Loucy (cell line): ENCODE data around the gene GNG10.

Source experiments
- EZH2phosphoT487 ChIP-seq: fragments of 200-600 bp; IDR thresholded peaks from 2 replicates; pipeline ENCODE4 v1.6.1; 2018; ENCODE audit warnings: antibody characterized with exemption, mild to moderate bottlenecking, moderate library complexity, borderline replicate concordance
- TF ChIP-seq, protein P1 (sequence below): fragments of 200-600 bp; sonication (generic); conservative IDR thresholded peaks from 2 replicates; pipeline ENCODE4 v1.5.1; 2014; ENCODE audit warnings: mild to moderate bottlenecking, antibody characterized with exemption, low read length

DNA sequence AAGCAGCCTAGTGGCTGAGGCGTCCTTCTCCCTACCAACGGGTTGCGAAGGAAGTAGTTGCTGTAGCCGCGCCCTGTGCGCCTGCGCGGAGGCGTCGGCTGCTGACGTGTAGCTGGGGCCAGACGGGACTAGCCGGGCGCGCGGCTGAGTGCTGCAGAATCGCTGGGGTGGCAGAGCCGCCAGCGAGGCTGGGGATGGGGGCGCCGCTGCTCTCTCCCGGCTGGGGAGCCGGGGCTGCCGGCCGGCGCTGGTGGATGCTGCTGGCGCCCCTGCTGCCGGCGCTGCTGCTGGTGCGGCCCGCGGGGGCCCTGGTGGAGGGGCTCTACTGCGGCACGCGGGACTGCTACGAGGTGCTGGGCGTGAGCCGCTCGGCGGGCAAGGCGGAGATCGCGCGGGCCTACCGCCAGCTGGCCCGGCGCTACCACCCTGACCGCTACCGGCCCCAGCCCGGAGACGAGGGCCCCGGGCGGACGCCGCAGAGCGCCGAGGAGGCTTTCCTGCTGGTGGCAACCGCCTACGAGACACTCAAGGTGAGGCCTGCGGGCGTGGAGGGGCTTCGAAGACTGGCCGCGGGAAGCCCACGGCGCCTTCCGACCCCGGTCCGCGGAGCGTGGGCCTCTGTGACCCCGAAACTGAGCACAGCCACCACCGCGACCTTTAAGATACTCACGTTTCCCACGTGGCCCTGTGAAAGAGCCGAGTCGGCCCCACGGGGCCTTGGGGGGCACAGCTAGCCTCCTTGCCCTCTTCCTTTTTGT, 30.0 kb upstream of the GNG10 start, which contains the start of gene DNAJC25:
- TF ChIP-seq, protein P1, sequence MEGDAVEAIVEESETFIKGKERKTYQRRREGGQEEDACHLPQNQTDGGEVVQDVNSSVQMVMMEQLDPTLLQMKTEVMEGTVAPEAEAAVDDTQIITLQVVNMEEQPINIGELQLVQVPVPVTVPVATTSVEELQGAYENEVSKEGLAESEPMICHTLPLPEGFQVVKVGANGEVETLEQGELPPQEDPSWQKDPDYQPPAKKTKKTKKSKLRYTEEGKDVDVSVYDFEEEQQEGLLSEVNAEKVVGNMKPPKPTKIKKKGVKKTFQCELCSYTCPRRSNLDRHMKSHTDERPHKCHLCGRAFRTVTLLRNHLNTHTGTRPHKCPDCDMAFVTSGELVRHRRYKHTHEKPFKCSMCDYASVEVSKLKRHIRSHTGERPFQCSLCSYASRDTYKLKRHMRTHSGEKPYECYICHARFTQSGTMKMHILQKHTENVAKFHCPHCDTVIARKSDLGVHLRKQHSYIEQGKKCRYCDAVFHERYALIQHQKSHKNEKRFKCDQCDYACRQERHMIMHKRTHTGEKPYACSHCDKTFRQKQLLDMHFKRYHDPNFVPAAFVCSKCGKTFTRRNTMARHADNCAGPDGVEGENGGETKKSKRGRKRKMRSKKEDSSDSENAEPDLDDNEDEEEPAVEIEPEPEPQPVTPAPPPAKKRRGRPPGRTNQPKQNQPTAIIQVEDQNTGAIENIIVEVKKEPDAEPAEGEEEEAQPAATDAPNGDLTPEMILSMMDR = no peak
- no peak for TF ChIP-seq EZH2phosphoT487
